Left renal cortex interstitium (tissue), 4 donors: Measurements from ENCODE around the gene CDK5RAP3. TPM values are rescaled to one million over a fixed set of nuclear protein-coding genes. Genes with fewer than 3 reads are reported as not detected.
A peak's percentile ranks its signal among the peaks of the same experiment; 100 is the strongest.
"Not testable (repeated sequence)": the region's sequence is repeated elsewhere in the genome, so short reads cannot be mapped to it uniquely, and the experiment has no call there.

ENCODE experiments used
- DNase-seq, 4 donors: peaks; one replicate each; pipeline ENCODE4 v3.0.0-alpha.2; 2013; ENCODE audit warnings: low read depth in 4 of 4, low spot score in 2 of 4, missing footprints in 1 of 4
- polyA plus RNA-seq, 4 donors: library from polyadenylated mRNA; unstranded; fragments of 120-200 nt; gene quantifications; one replicate each; pipeline ENCODE4 v1.2.1, GENCODE V29; 2013; ENCODE audit not compliant: insufficient read length in 4 of 4

The CDK5RAP3 gene
- polyA plus RNA-seq, 4 donors, result 120 to 197 (median 146) TPM

- not testable (repeated sequence) for DNase-seq
These were observed 46.9 kb downstream of the CDK5RAP3 start for GRCh38 chr17:48017817-48018158.

DNA sequence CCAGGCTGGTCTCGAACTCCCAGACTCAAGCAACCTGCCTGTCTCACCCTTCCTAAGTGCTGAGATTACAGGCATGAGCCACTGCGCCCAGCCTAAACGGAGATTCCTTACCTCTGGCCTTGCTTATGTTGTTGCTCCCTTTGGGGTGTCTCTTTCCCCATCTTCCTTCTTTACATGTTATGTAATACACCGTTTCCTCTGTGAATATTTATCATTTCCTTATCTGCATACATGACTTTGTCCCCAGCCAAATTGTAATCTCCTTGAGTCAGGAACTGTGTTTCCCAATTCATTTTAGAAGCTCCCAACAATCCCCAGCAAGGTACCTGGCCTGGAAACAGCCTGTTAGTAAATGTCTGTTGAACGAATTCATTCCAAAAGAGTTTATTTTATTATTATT is 51.0 kb downstream of the CDK5RAP3 start:
- DNase-seq, result no peak

DNA sequence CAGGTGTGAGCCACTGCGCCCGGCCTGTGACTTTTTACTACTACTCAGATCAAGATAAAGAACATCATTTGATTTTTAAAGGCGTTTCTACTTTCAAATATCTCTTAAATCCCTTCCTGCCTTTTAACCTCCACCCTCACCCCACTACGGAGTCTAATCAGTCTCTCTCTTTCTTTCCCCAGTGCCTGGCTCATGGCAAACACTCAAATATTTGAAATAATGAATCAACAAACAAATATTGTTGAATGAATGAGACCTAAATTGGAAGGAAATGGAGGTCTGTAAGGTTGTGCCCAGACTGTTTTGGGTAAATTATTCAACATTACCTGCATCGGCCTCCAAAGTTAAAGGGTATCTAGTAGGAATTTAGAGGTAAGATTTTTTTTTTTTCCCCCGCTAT is 52.0 kb downstream of the CDK5RAP3 start:
- DNase-seq, result no peak

GRCh38 chr17:48023400-48024148 is 52.7 kb downstream of the CDK5RAP3 start:
- no peak for DNase-seq

- DNase-seq, result no peak
These were observed 53.5 kb downstream of the CDK5RAP3 start for GRCh38 chr17:48024149-48025039.

DNA sequence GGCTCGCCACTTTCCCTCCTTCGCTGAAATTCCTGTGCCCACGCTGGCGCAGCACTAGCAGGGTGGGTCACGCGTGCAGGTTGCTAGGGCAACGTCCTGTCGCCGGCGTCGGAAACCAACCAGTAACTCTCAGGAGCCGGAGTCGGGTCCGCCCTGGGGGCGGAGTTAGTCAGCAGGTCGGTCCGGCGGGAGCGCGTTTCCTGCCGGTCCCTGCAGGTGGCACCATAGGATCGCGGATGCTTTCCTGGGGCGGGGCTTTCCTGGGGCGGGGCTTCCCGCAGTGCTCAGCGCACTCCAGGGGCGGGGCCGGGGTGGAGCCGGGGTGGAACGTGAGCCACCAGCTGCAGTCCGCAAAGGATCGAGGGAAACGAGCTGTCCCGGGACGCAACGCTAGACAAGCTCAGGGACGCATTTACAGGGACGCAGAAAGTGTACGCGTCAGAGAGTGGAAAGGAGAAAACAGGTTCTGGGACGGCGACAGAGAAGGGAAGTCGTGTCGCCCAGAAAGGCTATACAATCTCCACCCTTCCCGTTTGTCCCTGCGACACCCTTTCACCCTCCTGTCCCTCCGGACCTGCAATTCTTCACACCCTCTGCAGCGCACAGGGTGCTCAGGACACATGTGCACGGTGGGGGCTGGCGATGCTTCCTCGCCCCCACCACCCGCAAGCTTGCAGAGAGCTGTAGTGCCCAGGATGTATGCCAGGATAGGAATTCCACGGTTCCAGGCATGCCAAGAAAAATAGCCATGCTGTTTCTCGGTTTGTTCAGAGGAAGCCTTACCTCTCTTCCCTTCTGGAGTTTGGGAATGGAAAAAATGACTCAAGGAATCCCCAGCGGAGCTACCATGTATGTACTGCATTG is 54.4 kb downstream of the CDK5RAP3 start:
- DNase-seq, result peak; percentile 83 to 94 (median 90)

- DNase-seq, result no peak
These were observed 55.1 kb downstream of the CDK5RAP3 start for GRCh38 chr17:48025904-48026501.

GRCh38 chr17:48026502-48027321 is 55.8 kb downstream of the CDK5RAP3 start:
- no peak for DNase-seq

GRCh38 chr17:48027322-48027981 is 56.5 kb downstream of the CDK5RAP3 start:
- DNase-seq, result no peak

GRCh38 chr17:48028736-48029135 is 57.8 kb downstream of the CDK5RAP3 start:
- DNase-seq, result no peak

GRCh38 chr17:48030531-48030930 is 59.6 kb downstream of the CDK5RAP3 start:
- DNase-seq, result no peak

Other genes starting within 250 kb of the CDK5RAP3 start
- gene TBX21, start 237.9 kb upstream of the CDK5RAP3 start, polyA plus RNA-seq, result under 1 TPM; 0.03 to 0.21 (median 0.13) TPM
- gene OSBPL7, start 149.3 kb upstream of the CDK5RAP3 start, polyA plus RNA-seq, result 10 to 100 TPM; 10.9 to 17.3 (median 14.0) TPM
- 10 to 100 TPM; 52.1 to 55.6 (median 53.4) TPM for gene MRPL10, start 139.6 kb upstream of the CDK5RAP3 start, polyA plus RNA-seq
- 1 to 10 TPM; 1.7 to 3.7 (median 2.7) TPM for gene LRRC46, start 139.4 kb upstream of the CDK5RAP3 start, polyA plus RNA-seq
- gene SCRN2, start 129.8 kb upstream of the CDK5RAP3 start, polyA plus RNA-seq, result 10 to 100 TPM; 48.7 to 82.3 (median 56.0) TPM
- gene SP6, start 120.0 kb upstream of the CDK5RAP3 start, polyA plus RNA-seq, result 1 to 10 TPM; 2.3 to 3.8 (median 3.0) TPM
- 10 to 100 TPM; 21.6 to 26.2 (median 24.3) TPM for gene SP2, start 74.9 kb upstream of the CDK5RAP3 start, polyA plus RNA-seq
- gene PNPO, start 29.5 kb upstream of the CDK5RAP3 start, polyA plus RNA-seq, result 10 to 100 TPM; 21.0 to 22.6 (median 21.6) TPM
- 10 to 100 TPM; 15.8 to 26.7 (median 23.0) TPM for gene PRR15L, start 13.2 kb upstream of the CDK5RAP3 start, polyA plus RNA-seq
- 10 to 100 TPM; 13.7 to 24.0 (median 20.6) TPM for gene COPZ2, start 66.7 kb downstream of the CDK5RAP3 start, polyA plus RNA-seq
- gene NFE2L1, start 77.2 kb downstream of the CDK5RAP3 start, polyA plus RNA-seq, result 100 to 1,000 TPM; 205 to 268 (median 232) TPM
- 100 to 1,000 TPM; 158 to 195 (median 184) TPM for gene CBX1, start 130.4 kb downstream of the CDK5RAP3 start, polyA plus RNA-seq
- 10 to 100 TPM; 16.4 to 21.2 (median 18.0) TPM for gene SNX11, start 136.7 kb downstream of the CDK5RAP3 start, polyA plus RNA-seq